ENCODE results near the gene TBCCD1. TPM values are rescaled to one million over a fixed set of nuclear protein-coding genes. Genes with fewer than 3 reads are reported as not detected.

TBCCD1 gene, protein sequence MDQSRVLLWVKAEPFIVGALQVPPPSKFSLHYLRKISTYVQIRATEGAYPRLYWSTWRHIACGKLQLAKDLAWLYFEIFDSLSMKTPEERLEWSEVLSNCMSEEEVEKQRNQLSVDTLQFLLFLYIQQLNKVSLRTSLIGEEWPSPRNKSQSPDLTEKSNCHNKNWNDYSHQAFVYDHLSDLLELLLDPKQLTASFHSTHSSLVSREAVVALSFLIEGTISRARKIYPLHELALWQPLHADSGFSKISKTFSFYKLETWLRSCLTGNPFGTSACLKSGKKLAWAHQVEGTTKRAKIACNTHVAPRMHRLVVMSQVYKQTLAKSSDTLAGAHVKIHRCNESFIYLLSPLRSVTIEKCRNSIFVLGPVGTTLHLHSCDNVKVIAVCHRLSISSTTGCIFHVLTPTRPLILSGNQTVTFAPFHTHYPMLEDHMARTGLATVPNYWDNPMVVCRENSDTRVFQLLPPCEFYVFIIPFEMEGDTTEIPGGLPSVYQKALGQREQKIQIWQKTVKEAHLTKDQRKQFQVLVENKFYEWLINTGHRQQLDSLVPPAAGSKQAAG
- polyA plus RNA-seq = 10 to 100 TPM in 1 of 4 donors, 1 to 10 TPM in 3; 3.2 to 15.6 (median 5.3) TPM
- long read RNA-seq, donor 1 = 0 reads
- long read RNA-seq, donor 2, partial matches to known transcripts = 8 of 9 reads
- long read RNA-seq, donor 2, other reads (novel, unspliced or antisense) = 0 of 9 reads
- long read RNA-seq, donor 3, partial matches to known transcripts = 0 of 1 reads
- long read RNA-seq, donor 3, other reads (novel, unspliced or antisense) = 0 of 1 reads
- long read RNA-seq, donor 4 = 0 reads
- long read RNA-seq, donor 5 = 0 reads
- long read RNA-seq, donor 6, partial matches to known transcripts = 14 of 15 reads
- long read RNA-seq, donor 6, other reads (novel, unspliced or antisense) = 0 of 15 reads
- long read RNA-seq, donor 7 = 0 reads
- long read RNA-seq, donor 8 = 0 reads
- long read RNA-seq, donor 9 = 0 reads
- long read RNA-seq, donor 10, partial matches to known transcripts = 0 of 2 reads
- long read RNA-seq, donor 10, other reads (novel, unspliced or antisense) = 0 of 2 reads

DNA sequence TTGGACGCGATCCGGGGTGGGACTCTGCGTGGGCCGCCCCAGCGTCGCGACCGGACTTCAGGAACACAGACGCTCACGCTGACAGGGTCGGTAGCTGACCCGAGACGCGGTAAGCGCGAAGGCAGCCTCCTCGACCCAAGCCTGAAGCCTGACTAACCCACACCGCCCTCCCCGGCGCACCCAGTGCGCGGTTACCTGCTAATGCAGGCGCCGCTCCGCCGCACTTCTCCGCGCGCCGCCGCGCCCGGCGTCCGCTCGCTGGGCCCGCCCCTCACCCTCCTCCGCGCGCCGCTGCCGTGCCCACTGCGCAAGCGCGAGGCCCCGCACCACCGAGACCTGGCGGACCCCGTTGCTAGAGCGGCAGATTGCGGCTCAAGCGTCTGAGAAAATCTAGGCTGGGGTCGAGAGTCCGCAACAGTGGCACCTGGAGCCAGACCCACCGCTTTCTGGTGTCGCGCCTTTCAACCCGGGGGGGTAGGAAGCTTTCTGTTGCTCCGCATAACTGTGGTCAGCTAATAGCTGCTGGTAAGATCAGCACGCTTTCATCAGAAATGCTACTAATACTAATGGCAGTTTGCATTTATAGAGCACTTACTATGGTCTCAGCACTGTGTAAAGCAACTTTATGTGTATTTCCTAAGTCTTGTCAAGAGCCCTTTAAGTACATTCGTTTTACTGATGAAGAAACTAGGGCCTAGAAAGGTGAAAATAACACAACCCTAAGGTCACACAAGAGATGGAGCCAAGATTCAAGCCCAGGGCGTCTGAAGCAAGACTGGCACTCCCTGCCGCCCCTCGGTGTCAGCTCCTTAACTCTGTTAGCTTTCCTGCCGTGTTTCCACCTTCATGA lies at the start of gene TBCCD1:
Gene TBCCD1 (minus strand): TSS at position 268 of the 850 bp plus-strand sequence. CDS start 3,010 bp downstream, outside the sequence.
- peak within 1 kb of the TSS; percentile 90 to 99 (median 91) for H3K27ac ChIP-seq (ENCODE audit: low read depth in 1 of 3, low read length in 2 of 3)
- H3K4me3 ChIP-seq (ENCODE audit: low read depth in 1 of 3, low read length in 3 of 3) = peak within 1 kb of the TSS; percentile 70 to 75 (median 71)
- 0 to 1% (median 1%) methylated on average over 48 to 66 of the region's 66 CpGs for WGBS, 3 donors
- peak; percentile 94 to 99 for DNase-seq
- H3K9me3 ChIP-seq (ENCODE audit: control insufficient read depth in 2 of 2, insufficient read depth in 1 of 2, low read depth in 1 of 2, low read length in 1 of 2) = no peaks in the 10 kb centered on the region
- peaks cover 0 to 9% (median 4%) of the 10 kb centered on the region in 3 donors for H3K36me3 ChIP-seq (ENCODE audit: control insufficient read depth in 3 of 3, insufficient read depth in 2 of 3, low read depth in 1 of 3, low read length in 3 of 3)
- no peak for FAIRE-seq
- H3K4me1 ChIP-seq (ENCODE audit: control insufficient read depth in 3 of 3, insufficient read depth in 2 of 3, low read depth in 1 of 3, low read length in 2 of 3) = peaks cover 0 to 13% (median 0%) of the 10 kb centered on the region in 3 donors
- no peaks in the 10 kb centered on the region for H3K27me3 ChIP-seq (ENCODE audit: control insufficient read depth in 3 of 3, insufficient read depth in 3 of 3, low read length in 3 of 3)

DNA sequence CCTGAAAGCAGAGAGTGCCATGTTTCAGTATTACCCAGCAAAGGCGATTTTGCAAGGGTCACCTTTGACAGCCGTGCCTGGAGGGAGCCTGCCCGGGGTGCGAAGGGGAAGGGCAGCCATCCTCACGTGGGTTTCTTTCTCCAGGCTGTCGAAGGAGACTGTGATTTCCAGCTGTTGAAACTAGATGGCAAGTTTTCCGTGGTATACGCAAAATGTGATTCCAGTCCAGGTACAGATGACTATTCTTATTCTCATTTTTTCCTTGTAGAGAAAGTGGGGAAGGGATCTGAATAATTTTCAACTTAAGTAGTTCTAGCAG lies 49.1 kb upstream of the TBCCD1 start:
- H3K27ac ChIP-seq (ENCODE audit: low read depth in 1 of 3, low read length in 2 of 3) = no peak overlapping the region
- no peak for DNase-seq
- H3K36me3 ChIP-seq (ENCODE audit: control insufficient read depth in 3 of 3, insufficient read depth in 2 of 3, low read depth in 1 of 3, low read length in 3 of 3) = no peaks in the 10 kb centered on the region
- no peak overlapping the region for H3K4me3 ChIP-seq (ENCODE audit: low read depth in 1 of 3, low read length in 3 of 3)
- H3K4me1 ChIP-seq (ENCODE audit: control insufficient read depth in 3 of 3, insufficient read depth in 2 of 3, low read depth in 1 of 3, low read length in 2 of 3) = peaks cover 0 to 18% (median 0%) of the 10 kb centered on the region in 3 donors
- no peaks in the 10 kb centered on the region for H3K9me3 ChIP-seq (ENCODE audit: control insufficient read depth in 2 of 2, insufficient read depth in 1 of 2, low read depth in 1 of 2, low read length in 1 of 2)
- no peak for FAIRE-seq
- 86 to 90% (median 90%) methylated on average over 8 of the region's 8 CpGs for WGBS, 3 donors
- H3K27me3 ChIP-seq (ENCODE audit: control insufficient read depth in 3 of 3, insufficient read depth in 3 of 3, low read length in 3 of 3) = peaks cover 0 to 2% (median 0%) of the 10 kb centered on the region in 3 donors

DNA sequence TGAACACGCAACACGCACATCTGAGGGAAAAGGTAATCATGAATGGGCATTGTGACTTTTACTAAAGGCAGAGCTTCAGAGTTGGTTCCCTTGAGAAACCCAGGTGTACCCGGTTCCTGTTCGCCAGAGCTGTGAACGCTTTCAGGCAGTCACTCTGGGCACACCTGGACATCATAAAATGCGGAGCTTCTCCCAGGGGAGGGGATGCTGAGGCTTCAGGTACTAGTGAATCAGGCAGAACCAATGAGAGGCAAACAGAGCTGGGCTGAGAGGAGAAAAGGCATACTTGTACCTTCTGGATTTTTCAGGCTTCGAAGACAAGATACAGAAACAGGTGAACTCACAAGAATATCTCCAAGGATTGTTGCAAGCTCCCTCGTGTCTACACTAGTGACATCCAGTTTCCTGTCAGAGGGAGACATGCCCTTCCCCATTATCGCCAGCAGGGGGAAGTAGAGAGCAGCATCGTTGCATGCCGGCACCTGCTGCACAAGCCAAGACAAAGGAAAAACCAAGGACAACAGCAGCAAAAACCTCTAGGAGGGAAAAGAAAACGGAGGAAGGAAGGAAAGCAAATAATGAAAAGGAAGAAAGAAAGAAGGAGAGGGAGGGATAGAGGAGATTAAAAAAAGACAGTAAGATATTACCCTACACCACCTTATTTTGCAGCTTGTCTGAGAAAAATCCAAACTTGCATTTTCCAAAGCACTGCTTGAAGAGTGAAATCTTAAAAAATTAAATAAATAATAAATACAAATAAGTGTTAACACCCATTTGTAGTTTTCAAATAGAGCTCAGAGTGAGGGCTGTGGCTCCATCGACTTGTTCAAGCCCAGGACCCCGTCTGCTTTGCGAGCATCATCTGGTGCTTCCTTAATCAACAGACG lies 47.7 kb upstream of the TBCCD1 start:
- H3K27me3 ChIP-seq (ENCODE audit: control insufficient read depth in 3 of 3, insufficient read depth in 3 of 3, low read length in 3 of 3) = peaks cover 0 to 2% (median 0%) of the 10 kb centered on the region in 3 donors
- no peak overlapping the region for H3K27ac ChIP-seq (ENCODE audit: low read depth in 1 of 3, low read length in 2 of 3)

DNA sequence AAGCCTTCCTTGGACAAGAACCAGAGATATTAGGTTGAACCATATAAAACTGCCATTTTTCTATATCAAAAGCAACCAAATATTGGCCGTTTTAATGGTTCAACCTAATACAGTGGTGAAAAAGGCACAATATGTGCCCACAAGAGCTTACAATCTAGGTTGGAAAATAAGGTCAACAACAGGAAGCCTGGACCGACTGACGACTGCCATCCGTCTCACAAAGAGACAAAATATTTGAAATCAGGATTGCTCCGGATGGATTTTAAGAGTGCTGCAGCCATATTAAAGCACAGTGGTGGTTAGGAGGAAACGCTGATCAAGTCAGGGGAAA lies 47.1 kb upstream of the TBCCD1 start:
- no peaks in the 10 kb centered on the region for H3K9me3 ChIP-seq (ENCODE audit: control insufficient read depth in 2 of 2, insufficient read depth in 1 of 2, low read depth in 1 of 2, low read length in 1 of 2)
- peaks cover 0 to 2% (median 0%) of the 10 kb centered on the region in 3 donors for H3K27me3 ChIP-seq (ENCODE audit: control insufficient read depth in 3 of 3, insufficient read depth in 3 of 3, low read length in 3 of 3)
- H3K36me3 ChIP-seq (ENCODE audit: control insufficient read depth in 3 of 3, insufficient read depth in 2 of 3, low read depth in 1 of 3, low read length in 3 of 3) = no peaks in the 10 kb centered on the region
- H3K4me3 ChIP-seq (ENCODE audit: low read depth in 1 of 3, low read length in 3 of 3) = no peak overlapping the region
- no peak for DNase-seq
- H3K4me1 ChIP-seq (ENCODE audit: control insufficient read depth in 3 of 3, insufficient read depth in 2 of 3, low read depth in 1 of 3, low read length in 2 of 3) = peaks cover 0 to 18% (median 0%) of the 10 kb centered on the region in 3 donors
- no peak for FAIRE-seq
- no peak overlapping the region for H3K27ac ChIP-seq (ENCODE audit: low read depth in 1 of 3, low read length in 2 of 3)
- 56 to 77% (median 62%) methylated on average over 6 of the region's 6 CpGs for WGBS, 3 donors

More for the DNA sequence above, 47.7 kb upstream of the TBCCD1 start:
- H3K4me1 ChIP-seq (ENCODE audit: control insufficient read depth in 3 of 3, insufficient read depth in 2 of 3, low read depth in 1 of 3, low read length in 2 of 3) = peaks cover 0 to 18% (median 0%) of the 10 kb centered on the region in 3 donors
- 31 to 37% (median 34%) methylated on average over 16 of the region's 16 CpGs for WGBS, 3 donors
- no peaks in the 10 kb centered on the region for H3K36me3 ChIP-seq (ENCODE audit: control insufficient read depth in 3 of 3, insufficient read depth in 2 of 3, low read depth in 1 of 3, low read length in 3 of 3)
- no peaks in the 10 kb centered on the region for H3K9me3 ChIP-seq (ENCODE audit: control insufficient read depth in 2 of 2, insufficient read depth in 1 of 2, low read depth in 1 of 2, low read length in 1 of 2)
- DNase-seq = peak; percentile 78 to 90
- H3K4me3 ChIP-seq (ENCODE audit: low read depth in 1 of 3, low read length in 3 of 3) = no peak overlapping the region
- FAIRE-seq = no peak

DNA sequence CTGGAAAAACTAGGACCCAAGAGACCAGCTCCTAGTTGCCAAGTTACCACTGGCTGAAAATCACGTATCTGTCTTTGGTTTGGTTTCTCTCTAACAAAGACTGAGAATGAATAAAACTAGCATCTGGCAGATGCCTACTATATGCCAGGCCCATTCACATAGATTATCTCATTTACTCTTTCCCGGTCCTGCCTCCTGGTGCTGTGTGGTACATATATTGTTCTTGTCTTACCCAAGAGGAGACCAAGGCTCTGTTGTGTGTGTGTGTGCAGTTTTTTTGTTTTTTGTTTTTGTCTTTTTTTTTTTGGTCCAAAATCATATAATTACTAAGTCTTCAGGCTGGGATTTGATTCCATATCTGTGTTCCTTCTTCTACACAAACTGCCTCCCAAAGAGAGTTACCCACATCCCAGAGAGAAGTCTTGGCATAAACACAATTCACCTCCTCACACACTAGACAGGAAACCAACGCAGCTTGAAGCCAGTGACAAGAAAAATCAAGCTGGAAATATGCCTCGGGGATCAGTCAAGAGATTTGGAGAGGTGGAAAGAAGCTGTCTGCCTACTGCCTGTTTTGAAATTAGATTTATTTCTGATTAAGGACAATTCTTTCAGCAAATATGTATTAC lies 46.6 kb upstream of the TBCCD1 start:
- 60 to 85% (median 66%) methylated on average over 4 of the region's 4 CpGs for WGBS, 3 donors
- FAIRE-seq = no peak

DNA sequence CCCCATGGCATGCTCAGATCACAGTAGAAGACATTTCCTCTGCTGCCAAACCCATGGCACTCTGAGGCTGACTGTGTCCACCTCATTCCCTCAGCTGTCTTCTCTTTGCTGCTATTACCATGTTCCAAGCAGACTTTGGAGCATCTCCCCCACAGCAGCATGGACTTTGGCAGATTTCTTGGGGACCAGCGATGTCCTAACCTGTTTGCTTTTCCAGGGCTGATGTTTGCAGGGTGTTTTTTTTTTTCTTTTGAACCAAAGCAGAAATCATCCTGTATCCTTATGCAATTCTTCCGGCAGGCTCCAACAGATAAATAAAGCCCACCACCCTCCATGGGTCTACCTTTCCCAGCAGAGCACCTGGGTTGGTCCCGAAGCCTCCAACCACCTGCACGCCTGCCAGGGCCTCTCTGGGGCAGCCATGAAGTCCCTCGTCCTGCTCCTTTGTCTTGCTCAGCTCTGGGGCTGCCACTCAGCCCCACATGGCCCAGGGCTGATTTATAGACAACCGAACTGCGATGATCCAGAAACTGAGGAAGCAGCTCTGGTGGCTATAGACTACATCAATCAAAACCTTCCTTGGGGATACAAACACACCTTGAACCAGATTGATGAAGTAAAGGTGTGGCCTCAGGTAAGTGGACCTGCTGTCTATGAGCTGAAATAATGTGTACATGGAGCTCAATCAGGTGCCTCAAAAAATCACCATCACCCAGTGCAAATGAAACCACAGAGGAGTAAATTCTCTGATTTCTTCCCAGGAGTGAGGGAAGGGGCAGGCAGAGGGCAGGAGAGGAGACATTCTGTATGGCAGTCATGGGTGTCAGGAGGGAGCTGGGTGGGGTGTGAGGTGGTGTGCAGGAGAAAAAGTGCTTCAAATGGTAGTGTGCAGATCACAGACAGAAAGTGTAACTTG lies 45.8 kb upstream of the TBCCD1 start, which contains the start of gene AHSG:
Gene AHSG (plus strand): TSS at position 340 of the 916 bp plus-strand sequence. CDS start 82 bp downstream, at position 422.
- no peak within 1 kb of the TSS for H3K27ac ChIP-seq (ENCODE audit: low read depth in 1 of 3, low read length in 2 of 3)
- H3K36me3 ChIP-seq (ENCODE audit: control insufficient read depth in 3 of 3, insufficient read depth in 2 of 3, low read depth in 1 of 3, low read length in 3 of 3) = no peaks in the 10 kb centered on the region
- H3K9me3 ChIP-seq (ENCODE audit: control insufficient read depth in 2 of 2, insufficient read depth in 1 of 2, low read depth in 1 of 2, low read length in 1 of 2) = no peaks in the 10 kb centered on the region
- DNase-seq = peak in 1 of 2 donors; percentile 69
- H3K27me3 ChIP-seq (ENCODE audit: control insufficient read depth in 3 of 3, insufficient read depth in 3 of 3, low read length in 3 of 3) = peaks cover 0 to 2% (median 0%) of the 10 kb centered on the region in 3 donors
- no peak for FAIRE-seq
- WGBS, 3 donors = 78 to 83% (median 82%) methylated on average over 7 of the region's 7 CpGs
- H3K4me1 ChIP-seq (ENCODE audit: control insufficient read depth in 3 of 3, insufficient read depth in 2 of 3, low read depth in 1 of 3, low read length in 2 of 3) = peaks cover 0 to 19% (median 0%) of the 10 kb centered on the region in 3 donors
- H3K4me3 ChIP-seq (ENCODE audit: low read depth in 1 of 3, low read length in 3 of 3) = no peak within 1 kb of the TSS

More for the DNA sequence above, 46.6 kb upstream of the TBCCD1 start:
- no peak for DNase-seq
- H3K27me3 ChIP-seq (ENCODE audit: control insufficient read depth in 3 of 3, insufficient read depth in 3 of 3, low read length in 3 of 3) = peaks cover 0 to 2% (median 0%) of the 10 kb centered on the region in 3 donors
- H3K36me3 ChIP-seq (ENCODE audit: control insufficient read depth in 3 of 3, insufficient read depth in 2 of 3, low read depth in 1 of 3, low read length in 3 of 3) = no peaks in the 10 kb centered on the region
- H3K27ac ChIP-seq (ENCODE audit: low read depth in 1 of 3, low read length in 2 of 3) = no peak overlapping the region
- H3K4me3 ChIP-seq (ENCODE audit: low read depth in 1 of 3, low read length in 3 of 3) = no peak overlapping the region
- peaks cover 0 to 18% (median 0%) of the 10 kb centered on the region in 3 donors for H3K4me1 ChIP-seq (ENCODE audit: control insufficient read depth in 3 of 3, insufficient read depth in 2 of 3, low read depth in 1 of 3, low read length in 2 of 3)
- no peaks in the 10 kb centered on the region for H3K9me3 ChIP-seq (ENCODE audit: control insufficient read depth in 2 of 2, insufficient read depth in 1 of 2, low read depth in 1 of 2, low read length in 1 of 2)
